Fibroblast of lung (primary cell): ENCODE measurements around the gene SLC16A6. TPM values are rescaled to one million over a fixed set of nuclear protein-coding genes. Genes with fewer than 3 reads are reported as not detected.
"Not testable (repeated sequence)": the region's sequence is repeated elsewhere in the genome, so short reads cannot be mapped to it uniquely, and the experiment has no call there.

Experiments used
- DNase-seq, 2 donors: peaks; one replicate each; pipeline versions ENCODE4 v3.0.0 to v3.0.0-alpha.2; 2010; ENCODE audit warnings: low read depth in 2 of 2
- H2AFZ ChIP-seq: 2 replicates; pipeline ENCODE4 v1.5.1; 2012; ENCODE audit warnings: low read length, control low read depth, inconsistent platforms
- H3K27ac ChIP-seq: 2 replicates; pipeline ENCODE4 v1.5.1; 2011; ENCODE audit warnings: low read length, control low read depth; ENCODE audit not compliant: insufficient read depth
- H3K27me3 ChIP-seq: 2 replicates; pipeline ENCODE4 v1.5.1; 2011; ENCODE audit warnings: mild to moderate bottlenecking, low read length; ENCODE audit not compliant: control insufficient read depth, insufficient read depth
- H3K36me3 ChIP-seq: 2 replicates; pipeline ENCODE4 v1.5.1; 2011; ENCODE audit warnings: low read length; ENCODE audit not compliant: control insufficient read depth, insufficient read depth
- H3K4me1 ChIP-seq: 2 replicates; pipeline ENCODE4 v1.5.1; 2011; ENCODE audit warnings: low read length; ENCODE audit not compliant: control insufficient read depth, insufficient read depth; ENCODE audit errors: extremely low read depth
- H3K4me2 ChIP-seq: 2 replicates; pipeline ENCODE4 v1.5.1; 2011; ENCODE audit warnings: low read length, control low read depth; ENCODE audit not compliant: insufficient read depth; ENCODE audit errors: extremely low read depth
- H3K4me3 ChIP-seq, 4 experiments: fragments of 200-600 bp in 1 of 4; sonication (generic) in 1 of 4; replicated peaks in 1 of 4; 2 replicates each; pipeline ENCODE4 v1.5.1; 2011 to 2016; ENCODE audit warnings: low read length in 4 of 4, low read depth in 3 of 4, mild to moderate bottlenecking in 3 of 4, control low read depth in 2 of 4, inconsistent platforms in 1 of 4, mixed read lengths in 1 of 4; ENCODE audit not compliant: insufficient read depth in 1 of 4; ENCODE audit errors: control extremely low read depth in 1 of 4
- H3K79me2 ChIP-seq: 2 replicates; pipeline ENCODE4 v1.5.1; 2012; ENCODE audit warnings: mild to moderate bottlenecking, low read length, inconsistent platforms; ENCODE audit not compliant: control insufficient read depth, insufficient read depth
- H3K9ac ChIP-seq: 2 replicates; pipeline ENCODE4 v1.5.1; 2011; ENCODE audit warnings: mild to moderate bottlenecking, low read length, control low read depth; ENCODE audit not compliant: insufficient read depth
- H3K9me3 ChIP-seq: 2 replicates; pipeline ENCODE4 v1.5.1; 2012; ENCODE audit warnings: low read depth, low read length; ENCODE audit not compliant: control insufficient read depth, insufficient read depth
- H4K20me1 ChIP-seq: 2 replicates; pipeline ENCODE4 v1.5.1; 2011; ENCODE audit warnings: low read length; ENCODE audit not compliant: control insufficient read depth, insufficient read depth; ENCODE audit errors: extremely low read depth
- EZH2 ChIP-seq: IDR thresholded peaks from 2 replicates; pipeline ENCODE4 v1.5.1; 2012; ENCODE audit warnings: low read length, control low read depth, mild to moderate bottlenecking; ENCODE audit errors: missing control alignments
- polyA plus RNA-seq, 2 donors: library from polyadenylated mRNA; depleted of rRNA in 1 of 2; stranded (reverse) in 1 of 2; unstranded in 1 of 2; fragments of >200 nt; gene quantifications; 2 replicates each; pipeline ENCODE4 v1.2.1, GENCODE V29; 2011 to 2012; ENCODE audit warnings: missing spikeins in 1 of 2
- total RNA-seq: library from RNA; depleted of rRNA; stranded (reverse); fragments of >200 nt; gene quantifications from 2 replicates; pipeline ENCODE4 v1.2.1, GENCODE V29; 2014
- TF ChIP-seq, protein P1 (sequence below), 2 donors: IDR thresholded peaks in 1 of 2; conservative IDR thresholded peaks in 1 of 2; 1 replicate in 1 of 2; 2 replicates in 1 of 2; pipeline ENCODE4 v1.5.1; 2011 to 2012; ENCODE audit warnings: low read length in 2 of 2, control low read depth in 1 of 2, inconsistent platforms in 1 of 2, low read depth in 1 of 2, mild to moderate bottlenecking in 1 of 2

SLC16A6 gene
- total and polyA plus RNA-seq, 2 donors (not counting 1 experiment from before 2014, with no cell fraction given), result 1.7 to 8.3 TPM

DNA sequence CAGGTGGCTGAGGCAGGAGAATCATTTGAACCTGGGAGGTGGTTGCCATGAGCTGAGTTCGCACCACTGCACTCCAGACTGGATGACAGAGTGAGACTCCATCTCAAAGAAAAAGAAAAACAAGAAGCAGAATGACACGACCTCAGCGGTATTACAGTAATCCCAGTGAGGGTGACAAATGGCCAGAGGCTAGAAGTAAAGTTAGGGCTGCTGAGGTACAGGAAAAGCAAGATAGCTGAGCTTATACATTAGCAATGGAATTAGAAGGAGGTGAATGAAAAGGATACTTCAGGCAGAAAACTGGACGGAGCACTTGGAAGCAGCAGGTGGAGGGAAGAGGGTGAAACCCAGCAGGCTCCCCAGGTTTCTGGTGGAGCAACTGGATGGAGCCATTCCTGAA lies 69.1 kb downstream of the SLC16A6 start:
- H3K4me3 ChIP-seq, result no peak overlapping the region
- no peaks in the 10 kb centered on the region for H3K9me3 ChIP-seq
- H3K27me3 ChIP-seq, result no peaks in the 10 kb centered on the region
- H3K4me1 ChIP-seq, result no peaks in the 10 kb centered on the region
- no peak for DNase-seq
- TF ChIP-seq, protein P1, sequence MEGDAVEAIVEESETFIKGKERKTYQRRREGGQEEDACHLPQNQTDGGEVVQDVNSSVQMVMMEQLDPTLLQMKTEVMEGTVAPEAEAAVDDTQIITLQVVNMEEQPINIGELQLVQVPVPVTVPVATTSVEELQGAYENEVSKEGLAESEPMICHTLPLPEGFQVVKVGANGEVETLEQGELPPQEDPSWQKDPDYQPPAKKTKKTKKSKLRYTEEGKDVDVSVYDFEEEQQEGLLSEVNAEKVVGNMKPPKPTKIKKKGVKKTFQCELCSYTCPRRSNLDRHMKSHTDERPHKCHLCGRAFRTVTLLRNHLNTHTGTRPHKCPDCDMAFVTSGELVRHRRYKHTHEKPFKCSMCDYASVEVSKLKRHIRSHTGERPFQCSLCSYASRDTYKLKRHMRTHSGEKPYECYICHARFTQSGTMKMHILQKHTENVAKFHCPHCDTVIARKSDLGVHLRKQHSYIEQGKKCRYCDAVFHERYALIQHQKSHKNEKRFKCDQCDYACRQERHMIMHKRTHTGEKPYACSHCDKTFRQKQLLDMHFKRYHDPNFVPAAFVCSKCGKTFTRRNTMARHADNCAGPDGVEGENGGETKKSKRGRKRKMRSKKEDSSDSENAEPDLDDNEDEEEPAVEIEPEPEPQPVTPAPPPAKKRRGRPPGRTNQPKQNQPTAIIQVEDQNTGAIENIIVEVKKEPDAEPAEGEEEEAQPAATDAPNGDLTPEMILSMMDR (conservative IDR thresholded peaks at IDR 0.05 in 1 of 2, IDR thresholded peaks at IDR 0.05 in 1 of 2; ENCODE audit: low read depth in 1 of 2, low read length in 2 of 2), result no peak
- no peak for TF ChIP-seq EZH2
- H2AFZ ChIP-seq, result no peak overlapping the region
- no peak overlapping the region for H3K27ac ChIP-seq
- H3K4me2 ChIP-seq, result no peak overlapping the region
- H3K36me3 ChIP-seq, result no peaks in the 10 kb centered on the region
- no peaks in the 10 kb centered on the region for H3K79me2 ChIP-seq
- H4K20me1 ChIP-seq, result no peaks in the 10 kb centered on the region
- no peak overlapping the region for H3K9ac ChIP-seq

DNA sequence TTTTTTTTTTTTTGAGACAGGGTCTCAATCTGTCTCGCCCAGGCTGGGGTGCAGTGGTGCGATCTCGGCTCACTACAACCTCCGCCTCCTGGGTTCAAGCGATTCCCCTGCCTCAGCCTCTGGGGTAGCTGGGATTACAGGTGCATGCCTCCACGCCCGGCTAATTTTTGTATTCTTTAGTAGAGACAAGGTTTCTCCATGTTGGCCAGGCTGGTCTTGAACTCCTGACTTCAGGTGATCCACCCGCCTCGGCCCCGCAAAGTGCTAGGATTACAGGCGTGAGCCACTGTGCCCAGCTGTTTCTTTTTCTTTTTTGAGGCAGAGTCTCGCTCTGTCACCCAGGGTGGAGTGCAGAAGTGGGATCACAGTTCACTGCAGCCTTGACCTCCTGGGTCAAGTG lies 70.1 kb downstream of the SLC16A6 start:
- H3K79me2 ChIP-seq, H3K9ac ChIP-seq, H3K4me2 ChIP-seq, H3K9me3 ChIP-seq, H2AFZ ChIP-seq, H3K36me3 ChIP-seq, H3K27me3 ChIP-seq, H3K4me1 ChIP-seq, H3K4me3 ChIP-seq, H4K20me1 ChIP-seq, H3K27ac ChIP-seq, DNase-seq: not testable (repeated sequence)

DNA sequence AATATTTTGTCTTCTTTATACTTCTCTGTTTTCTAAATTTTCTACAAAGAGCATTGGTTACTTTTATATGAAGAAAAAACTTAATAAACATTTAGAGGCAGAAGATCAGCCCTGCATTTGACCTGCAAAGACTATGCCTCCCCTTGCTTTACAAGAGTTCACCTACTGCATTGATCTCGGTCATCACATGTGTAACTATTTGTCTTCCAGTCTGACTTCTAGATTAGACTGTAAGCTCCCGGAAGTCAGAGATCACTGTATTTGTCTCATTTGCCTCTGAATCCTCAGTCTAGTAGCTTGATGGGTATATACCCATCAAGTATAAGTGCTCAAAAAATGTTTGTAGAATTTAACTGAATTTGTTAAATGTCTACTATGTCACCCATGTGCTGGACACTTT lies 70.7 kb downstream of the SLC16A6 start:
- not testable (repeated sequence) for H3K4me2 ChIP-seq, H3K36me3 ChIP-seq, H4K20me1 ChIP-seq, H3K27me3 ChIP-seq, H3K9me3 ChIP-seq, H3K4me1 ChIP-seq, H2AFZ ChIP-seq, DNase-seq, H3K79me2 ChIP-seq, H3K9ac ChIP-seq, H3K27ac ChIP-seq, H3K4me3 ChIP-seq

DNA sequence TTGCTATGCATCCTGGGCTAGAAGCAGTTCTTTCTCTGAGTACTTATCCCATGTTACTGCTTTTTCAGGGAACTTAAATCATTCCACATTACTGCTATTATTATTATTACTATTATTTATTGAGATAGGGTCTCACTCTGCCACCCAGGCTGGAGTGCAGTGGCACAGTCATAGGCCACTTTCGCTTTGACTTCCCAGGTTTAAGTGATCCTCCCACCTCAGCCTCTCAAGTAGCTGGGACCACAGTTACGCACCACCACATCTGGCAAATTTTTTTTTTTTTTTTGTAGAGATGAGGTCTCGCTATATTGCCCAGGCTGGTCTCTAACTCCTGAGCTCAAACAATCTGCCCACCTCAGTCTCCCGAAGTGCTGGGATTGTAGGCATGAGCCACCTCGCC lies 71.5 kb downstream of the SLC16A6 start:
- DNase-seq, H3K36me3 ChIP-seq, H3K4me2 ChIP-seq, H3K27me3 ChIP-seq, H3K79me2 ChIP-seq, H3K4me1 ChIP-seq, H3K27ac ChIP-seq, H2AFZ ChIP-seq, H3K9me3 ChIP-seq, H3K9ac ChIP-seq, H4K20me1 ChIP-seq, H3K4me3 ChIP-seq: not testable (repeated sequence)

Other genes starting within 250 kb of the SLC16A6 start
- 83.2 and 119 TPM in 2 replicates for gene AMZ2, start 43.1 kb downstream of the SLC16A6 start, total RNA-seq
- gene AMZ2, start 43.1 kb downstream of the SLC16A6 start, polyA plus RNA-seq, result 85.9 and 105 TPM in 2 replicates
- 3.1 and 8.1 TPM in 2 replicates for gene ARSG, start 368 bp upstream of the SLC16A6 start, total RNA-seq
- 3.5 and 4.4 TPM in 2 replicates for gene ARSG, start 368 bp upstream of the SLC16A6 start, polyA plus RNA-seq
- 159 and 251 TPM in 2 replicates for gene WIPI1, start 166.4 kb upstream of the SLC16A6 start, total RNA-seq
- gene WIPI1, start 166.4 kb upstream of the SLC16A6 start, polyA plus RNA-seq, result 158 and 167 TPM in 2 replicates
- 248 and 290 TPM in 2 replicates for gene PRKAR1A, start 221.3 kb upstream of the SLC16A6 start, total RNA-seq
- 266 and 285 TPM in 2 replicates for gene PRKAR1A, start 221.3 kb upstream of the SLC16A6 start, polyA plus RNA-seq